Hepatic stellate cell (primary cell): ENCODE data around the gene DENND4B.
A peak's percentile ranks its signal among the peaks of the same experiment; 100 is the strongest.

Source experiments
- DNase-seq: peaks from one replicate; pipeline ENCODE4 v3.0.0; 2011; ENCODE audit warnings: low spot score

DENND4B gene

DNA sequence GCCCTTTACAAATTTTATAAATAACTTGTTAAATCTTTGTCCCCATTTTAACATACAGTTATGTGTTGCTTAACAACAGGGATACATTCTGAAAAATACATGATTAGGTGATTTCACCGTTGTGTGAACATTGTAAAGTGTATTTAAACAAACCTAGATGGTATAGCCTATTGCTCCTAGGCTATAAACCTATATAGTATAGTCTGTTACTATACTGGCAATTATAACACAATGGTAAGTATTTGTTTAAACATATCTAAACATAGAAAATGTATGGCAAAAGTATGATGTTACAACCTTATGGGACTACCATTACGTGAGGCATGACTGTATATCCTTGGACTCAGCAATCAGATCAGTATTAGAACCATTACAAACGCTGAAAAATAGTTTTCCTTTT, 60.4 kb downstream of the DENND4B start:
- DNase-seq, result no peak

DNA sequence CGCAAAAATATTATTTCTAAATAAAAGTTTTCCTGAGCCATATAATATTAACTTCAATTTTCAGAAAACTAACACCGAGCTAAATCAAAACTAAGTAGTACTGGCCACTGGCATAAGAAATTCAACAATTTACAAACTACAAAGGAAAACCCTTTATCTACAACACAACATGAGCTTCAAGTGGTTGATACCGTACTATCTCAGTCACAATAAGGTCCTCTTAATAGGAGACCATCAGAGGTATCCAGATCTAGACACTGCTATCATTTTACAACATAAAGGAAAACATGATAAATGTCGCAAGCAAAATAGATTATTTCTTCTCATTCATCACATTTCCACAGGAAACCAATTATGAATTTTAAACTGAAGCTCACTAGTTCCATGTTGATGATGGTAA, 63.3 kb downstream of the DENND4B start:
- DNase-seq, result no peak

DNA sequence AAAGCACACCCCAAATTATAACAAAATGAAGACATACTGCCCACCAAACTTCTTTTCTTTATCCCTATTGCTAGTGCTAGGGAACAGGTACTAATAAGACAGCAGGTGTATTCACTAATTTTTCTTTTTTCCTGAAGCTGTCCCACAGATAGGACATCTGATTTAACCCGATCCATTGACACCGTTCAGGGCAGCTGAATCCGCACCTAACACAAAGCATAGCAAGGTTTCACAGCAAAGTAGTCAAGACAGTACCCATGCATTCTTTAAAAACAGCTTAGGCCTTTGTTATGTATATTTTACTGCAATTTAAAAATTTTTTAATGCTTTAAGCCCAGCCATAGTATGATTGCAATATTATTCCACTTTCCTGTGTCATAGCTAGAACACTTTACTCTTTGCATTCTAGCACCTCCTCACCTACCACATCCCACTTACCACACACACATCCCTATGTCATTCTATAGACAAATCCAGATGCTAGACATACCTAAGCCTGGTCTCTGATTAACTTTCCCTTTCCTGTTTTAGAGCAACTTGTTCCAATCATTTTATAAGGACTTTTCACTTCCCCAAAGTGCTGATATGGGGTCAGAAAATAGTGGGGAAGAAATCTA, 64.1 kb downstream of the DENND4B start:
- no peak for DNase-seq

DNA sequence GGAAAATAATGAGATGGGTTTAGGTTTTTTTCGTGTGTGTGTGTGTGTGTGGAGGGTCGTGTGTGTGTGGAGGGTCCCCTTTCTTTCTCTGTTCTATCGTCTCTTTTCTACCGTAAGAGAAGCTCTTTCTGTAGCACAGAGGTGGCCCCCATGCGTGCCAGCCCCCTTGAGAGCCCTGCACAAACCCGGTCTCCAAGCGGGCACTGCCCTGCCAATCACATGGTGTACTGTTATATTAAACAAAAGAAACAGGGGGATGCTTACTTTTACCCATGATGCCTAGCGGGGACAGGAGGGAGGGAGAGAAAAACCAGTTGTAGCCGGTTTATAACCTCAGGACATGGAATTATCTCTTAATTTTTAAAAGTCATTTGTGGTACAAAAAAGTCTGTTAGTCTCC, 64.8 kb downstream of the DENND4B start:
- DNase-seq, result peak; percentile 44

DNA sequence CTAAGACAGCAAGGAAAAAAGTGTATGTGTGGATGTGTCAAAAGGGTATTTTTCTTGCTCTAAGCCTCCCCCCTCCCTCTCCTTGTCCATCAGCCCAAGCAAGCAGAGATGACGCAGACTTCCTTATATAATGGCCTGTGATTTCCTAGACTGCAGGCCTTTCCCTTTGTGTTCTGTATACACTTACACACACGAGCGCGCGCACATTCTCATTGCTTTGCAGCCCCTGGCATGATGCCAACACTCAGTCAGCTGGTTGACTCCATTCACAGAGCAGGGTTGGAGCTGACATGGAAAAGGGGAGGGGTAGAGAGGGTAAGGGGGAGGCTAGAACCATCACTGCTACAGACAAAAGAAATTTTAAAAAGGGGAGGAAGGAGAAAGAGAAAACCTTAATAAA, 65.6 kb downstream of the DENND4B start:
- DNase-seq, result peak; percentile 56

DNA sequence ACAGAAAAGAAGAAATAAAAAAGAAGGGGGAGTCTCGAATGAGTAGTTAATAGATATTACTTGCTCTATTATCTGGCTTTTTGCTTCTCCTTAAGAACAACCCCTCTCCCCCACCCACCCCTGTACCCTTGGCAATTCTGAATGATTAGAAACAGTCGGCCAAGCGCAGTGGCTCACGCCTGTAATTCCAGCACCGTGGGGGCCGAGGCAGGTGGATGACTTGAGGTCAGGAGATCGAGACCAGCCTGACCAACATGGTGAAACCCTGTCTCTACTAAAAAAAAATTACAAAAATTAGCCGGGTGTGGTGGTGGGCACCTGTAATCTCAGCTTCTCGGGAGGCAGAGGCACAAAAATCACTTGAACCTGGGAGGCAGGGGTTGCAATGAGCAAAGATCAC, 66.5 kb downstream of the DENND4B start:
- DNase-seq, result no peak
